Effector CD4-positive, alpha-beta T cell (primary cell): ENCODE results near the gene PIP5K1B.
"Not testable (repeated sequence)": the region's sequence is repeated elsewhere in the genome, so short reads cannot be mapped to it uniquely, and the experiment has no call there.

Experiments
- DNase-seq: peaks from one replicate; pipeline ENCODE4 v3.0.0-alpha.2; 2020
- total RNA-seq: gene quantifications from one replicate; lab custom pipeline; 2026; lab: John Stamatoyannopoulos, UW

Gene PIP5K1B
- total RNA-seq, result 1.3 reads per million

GRCh38 chr9:68704814-68705530, at the start of gene PIP5K1B:
Gene PIP5K1B, plus strand, starts transcription at chr9:68705240. Its CDS starts 117,375 bp downstream, at chr9:68822615.
- DNase-seq, result no peak

GRCh38 chr9:68664036-68664435, 41.0 kb upstream of the PIP5K1B start:
- no peak for DNase-seq

- DNase-seq, result no peak
Measured at GRCh38 chr9:68668127-68668526, 36.9 kb upstream of the PIP5K1B start.

GRCh38 chr9:68669218-68669617, 35.8 kb upstream of the PIP5K1B start:
- no peak for DNase-seq

GRCh38 chr9:68672215-68672614, 32.8 kb upstream of the PIP5K1B start:
- DNase-seq, result no peak

GRCh38 chr9:68672625-68673024, 32.4 kb upstream of the PIP5K1B start:
- no peak for DNase-seq

GRCh38 chr9:68678430-68678829, 26.6 kb upstream of the PIP5K1B start:
- DNase-seq, result no peak

- DNase-seq, result no peak
Measured at GRCh38 chr9:68683433-68683832, 21.6 kb upstream of the PIP5K1B start.

- no peak for DNase-seq
Measured at GRCh38 chr9:68685213-68685612, 19.8 kb upstream of the PIP5K1B start.

- DNase-seq, result no peak
Measured at GRCh38 chr9:68685770-68686169, 19.3 kb upstream of the PIP5K1B start.

GRCh38 chr9:68690088-68690487, 15.0 kb upstream of the PIP5K1B start:
- no peak for DNase-seq

- DNase-seq, result no peak
Measured at GRCh38 chr9:68692519-68692918, 12.5 kb upstream of the PIP5K1B start.

- no peak for DNase-seq
Measured at GRCh38 chr9:68694125-68694524, 10.9 kb upstream of the PIP5K1B start.

GRCh38 chr9:68697851-68698250, 7.2 kb upstream of the PIP5K1B start:
- no peak for DNase-seq

- no peak for DNase-seq
Measured at GRCh38 chr9:68698943-68699509, 6.0 kb upstream of the PIP5K1B start.

GRCh38 chr9:68699625-68700024, 5.4 kb upstream of the PIP5K1B start:
- not testable (repeated sequence) for DNase-seq

GRCh38 chr9:68702493-68702892, 2.5 kb upstream of the PIP5K1B start:
- DNase-seq, result no peak

- DNase-seq, result no peak
Measured at GRCh38 chr9:68703672-68704071, 1.4 kb upstream of the PIP5K1B start.

- DNase-seq, result no peak
Measured at GRCh38 chr9:68704498-68704813, 584 bp upstream of the PIP5K1B start.

GRCh38 chr9:68705531-68706362, 707 bp downstream of the PIP5K1B start:
- DNase-seq, result no peak

GRCh38 chr9:68706363-68707201, 1.5 kb downstream of the PIP5K1B start:
- no peak for DNase-seq

GRCh38 chr9:68707801-68708488, 2.9 kb downstream of the PIP5K1B start:
- no peak for DNase-seq
